A673 (cell line): Measurements from ENCODE around the gene NSD2. TPM values are rescaled to one million over a fixed set of nuclear protein-coding genes. Genes with fewer than 3 reads are reported as not detected.

ENCODE experiments used
- BruUV-seq: library from RNA; stranded (reverse); fragments of 400-500 nt; replicated peaks from 2 replicates; lab custom pipeline; 2021; lab: Mats Ljungman, UMichigan
- CTCF ChIA-PET: fragments of 300-600 bp; sonication (Branson Sonifier 250); formaldehyde crosslinking; loops from one replicate; lab custom pipeline; 2022; ENCODE audit warnings: antibody characterized with exemption; lab: Charles Lee
- POLR2A ChIA-PET: fragments of 300-600 bp; sonication (Branson Sonifier 250); formaldehyde crosslinking; loops from one replicate; lab custom pipeline; 2022; ENCODE audit warnings: antibody characterized with exemption; ENCODE audit not compliant: low non-redundant PET; lab: Charles Lee
- DNase-seq: peaks from one replicate; pipeline ENCODE4 v3.0.0-alpha.2; 2015; ENCODE audit warnings: low spot score
- H3K27ac ChIP-seq: fragments of 200-600 bp; sonication (generic); 2 replicates; pipeline ENCODE4 v1.5.1; 2016; ENCODE audit warnings: mixed run types, low read depth, mild to moderate bottlenecking, mixed read lengths, antibody characterized with exemption, low read length; ENCODE audit not compliant: poor library complexity, severe bottlenecking
- H3K27me3 ChIP-seq: fragments of 200-600 bp; sonication (generic); replicated peaks from 2 replicates; pipeline ENCODE4 v1.6.1; 2017; ENCODE audit warnings: mixed run types, low read depth, mild to moderate bottlenecking, mixed read lengths, antibody characterized with exemption, low read length; ENCODE audit not compliant: insufficient read depth, poor library complexity
- H3K36me3 ChIP-seq: fragments of 200-600 bp; sonication (generic); 2 replicates; pipeline ENCODE4 v1.6.1; 2016; ENCODE audit warnings: mixed run types, mild to moderate bottlenecking, mixed read lengths, antibody characterized with exemption, low read length; ENCODE audit not compliant: insufficient read depth, poor library complexity, severe bottlenecking
- H3K4me1 ChIP-seq: fragments of 200-600 bp; sonication (generic); 2 replicates; pipeline ENCODE4 v1.6.1; 2017; ENCODE audit warnings: mixed run types, mild to moderate bottlenecking, mixed read lengths, antibody characterized with exemption, low read length; ENCODE audit not compliant: insufficient read depth, poor library complexity, severe bottlenecking
- H3K4me3 ChIP-seq: fragments of 200-600 bp; sonication (generic); 2 replicates; pipeline ENCODE4 v1.5.1; 2016; ENCODE audit warnings: low read depth, mixed run types, mild to moderate bottlenecking, mixed read lengths, low read length; ENCODE audit not compliant: poor library complexity, severe bottlenecking
- H3K9me3 ChIP-seq: fragments of 200-600 bp; sonication (generic); 2 replicates; pipeline ENCODE4 v1.6.1; 2016; ENCODE audit warnings: mixed run types, low read depth, mild to moderate bottlenecking, mixed read lengths, antibody characterized with exemption, low read length; ENCODE audit not compliant: poor library complexity, severe bottlenecking
- EZH2 ChIP-seq: fragments of 200-600 bp; sonication (generic); IDR thresholded peaks from 2 replicates; pipeline ENCODE4 v1.6.1; 2017; ENCODE audit warnings: borderline replicate concordance, low read depth, mild to moderate bottlenecking, mixed read lengths, antibody characterized with exemption, low read length; ENCODE audit not compliant: poor library complexity, severe bottlenecking
- intact Hi-C: fragments of 100-400 bp; cut with micrococcal nuclease; formaldehyde crosslinking; loops from one replicate; pipeline ENCODE4 v1.10.0; 2022; ENCODE audit not compliant: unreplicated experiment
- total RNA-seq: library from RNA; stranded (reverse); gene quantifications from 2 replicates; pipeline ENCODE4 v1.2.3, GENCODE V29; 2021
- TF ChIP-seq, protein P1 (sequence below): fragments of 300-800, 200-600 bp; sonication (generic); conservative IDR thresholded peaks from 2 replicates; pipeline ENCODE4 v1.5.1; 2017; ENCODE audit warnings: low read depth, mild to moderate bottlenecking, antibody characterized with exemption, low read length, moderate library complexity, mixed read lengths

Gene NSD2
- total RNA-seq, 1 experiment from 2014 or later: 227 TPM

DNA sequence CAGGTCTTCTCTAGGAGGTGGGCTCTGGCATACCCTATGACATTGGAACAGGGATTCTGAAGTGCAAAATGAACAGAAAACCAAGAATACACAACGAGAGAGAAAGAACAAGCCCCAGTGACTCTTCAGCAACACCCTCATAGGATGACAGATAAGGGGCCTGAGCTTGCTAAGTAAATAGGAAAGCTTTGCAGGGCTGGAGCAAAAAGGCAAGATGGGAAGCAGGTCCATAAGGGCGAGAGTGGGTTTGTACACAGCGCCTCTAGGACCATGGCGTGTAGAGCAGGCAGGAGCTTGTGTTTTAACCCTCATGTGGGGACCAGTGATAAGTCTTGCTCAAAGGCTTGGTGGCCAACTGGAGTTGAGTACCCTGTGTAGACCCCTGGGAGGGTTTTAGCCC lies 91.8 kb downstream of the NSD2 start:
- Histone ChIP-seq H3K4me1 (no peaks in the 10 kb centered on the region), H3K27me3 (no peaks in the 10 kb centered on the region), H3K27ac (no peak overlapping the region), H3K9me3 (no peaks in the 10 kb centered on the region), H3K36me3 (peaks cover 87% of the 10 kb centered on the region), H3K4me3 (no peak overlapping the region)
- CTCF ChIA-PET: no interaction called here
- no peak for DNase-seq
- no peak for TF ChIP-seq EZH2
- TF ChIP-seq, protein P1, sequence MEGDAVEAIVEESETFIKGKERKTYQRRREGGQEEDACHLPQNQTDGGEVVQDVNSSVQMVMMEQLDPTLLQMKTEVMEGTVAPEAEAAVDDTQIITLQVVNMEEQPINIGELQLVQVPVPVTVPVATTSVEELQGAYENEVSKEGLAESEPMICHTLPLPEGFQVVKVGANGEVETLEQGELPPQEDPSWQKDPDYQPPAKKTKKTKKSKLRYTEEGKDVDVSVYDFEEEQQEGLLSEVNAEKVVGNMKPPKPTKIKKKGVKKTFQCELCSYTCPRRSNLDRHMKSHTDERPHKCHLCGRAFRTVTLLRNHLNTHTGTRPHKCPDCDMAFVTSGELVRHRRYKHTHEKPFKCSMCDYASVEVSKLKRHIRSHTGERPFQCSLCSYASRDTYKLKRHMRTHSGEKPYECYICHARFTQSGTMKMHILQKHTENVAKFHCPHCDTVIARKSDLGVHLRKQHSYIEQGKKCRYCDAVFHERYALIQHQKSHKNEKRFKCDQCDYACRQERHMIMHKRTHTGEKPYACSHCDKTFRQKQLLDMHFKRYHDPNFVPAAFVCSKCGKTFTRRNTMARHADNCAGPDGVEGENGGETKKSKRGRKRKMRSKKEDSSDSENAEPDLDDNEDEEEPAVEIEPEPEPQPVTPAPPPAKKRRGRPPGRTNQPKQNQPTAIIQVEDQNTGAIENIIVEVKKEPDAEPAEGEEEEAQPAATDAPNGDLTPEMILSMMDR: no peak
- BruUV-seq: no TSS peak
- intact Hi-C loops: no loop called here
- POLR2A ChIA-PET: no interaction called here

DNA sequence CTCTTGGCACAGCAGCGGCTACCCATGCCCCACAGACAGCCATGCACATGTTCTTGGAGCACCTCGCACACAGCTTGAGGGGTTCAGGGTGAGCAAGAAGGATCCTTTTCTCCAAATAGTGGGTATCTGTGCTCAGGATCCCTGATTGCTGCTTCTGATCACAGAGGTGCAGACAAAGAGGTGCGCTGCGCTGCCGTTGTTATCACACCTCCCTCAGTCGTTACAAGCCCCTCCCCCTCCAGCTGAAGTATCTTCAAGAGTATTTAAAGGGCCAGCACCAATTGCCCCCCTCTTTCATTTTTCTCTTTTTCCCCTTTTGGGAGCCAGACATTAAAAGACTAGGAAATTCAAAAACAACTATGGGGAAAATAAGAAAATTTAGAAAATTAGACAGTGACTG lies 93.2 kb downstream of the NSD2 start:
- Histone ChIP-seq H3K27ac (no peak overlapping the region), H3K27me3 (no peaks in the 10 kb centered on the region), H3K36me3 (peaks cover 87% of the 10 kb centered on the region), H3K9me3 (no peaks in the 10 kb centered on the region), H3K4me1 (no peaks in the 10 kb centered on the region), H3K4me3 (no peak overlapping the region)
- intact Hi-C loops: no loop called here
- no TSS peak for BruUV-seq
- ChIA-PET POLR2A (no interaction called here), CTCF (no interaction called here)
- TF ChIP-seq, protein P1: no peak
- no peak for TF ChIP-seq EZH2
- no peak for DNase-seq

DNA sequence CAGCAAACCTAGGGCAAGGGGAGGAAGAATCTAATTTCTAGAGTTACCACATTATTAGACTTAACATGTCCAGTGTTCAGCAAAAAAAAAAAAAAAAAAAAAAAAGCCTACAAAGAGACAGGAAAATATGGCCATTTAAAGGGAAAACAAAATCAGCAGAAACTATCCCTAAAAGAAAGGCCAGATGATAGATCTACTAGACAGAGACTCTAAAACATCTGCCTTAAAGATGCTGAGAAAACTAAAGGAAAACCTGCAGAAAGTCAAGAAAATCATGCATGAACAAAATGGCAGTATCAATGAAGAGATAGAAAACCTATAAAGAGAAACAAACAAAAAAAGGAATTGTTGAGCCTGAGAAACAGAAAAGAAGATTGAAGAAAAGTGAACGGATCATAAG lies 93.8 kb downstream of the NSD2 start:
- Histone ChIP-seq H3K36me3 (peaks cover 87% of the 10 kb centered on the region), H3K27ac (no peak overlapping the region), H3K9me3 (no peaks in the 10 kb centered on the region), H3K4me1 (no peaks in the 10 kb centered on the region), H3K4me3 (no peak overlapping the region), H3K27me3 (no peaks in the 10 kb centered on the region)
- no peak for DNase-seq
- CTCF ChIA-PET: no interaction called here
- POLR2A ChIA-PET: no interaction called here
- BruUV-seq: TSS peak; percentile 11
- TF ChIP-seq, protein P1: no peak
- no peak for TF ChIP-seq EZH2
- intact Hi-C loops: no loop called here
